Measurements from ENCODE around the gene PHEX.
A peak's percentile ranks its signal among the peaks of the same experiment; 100 is the strongest.

PHEX gene

DNA sequence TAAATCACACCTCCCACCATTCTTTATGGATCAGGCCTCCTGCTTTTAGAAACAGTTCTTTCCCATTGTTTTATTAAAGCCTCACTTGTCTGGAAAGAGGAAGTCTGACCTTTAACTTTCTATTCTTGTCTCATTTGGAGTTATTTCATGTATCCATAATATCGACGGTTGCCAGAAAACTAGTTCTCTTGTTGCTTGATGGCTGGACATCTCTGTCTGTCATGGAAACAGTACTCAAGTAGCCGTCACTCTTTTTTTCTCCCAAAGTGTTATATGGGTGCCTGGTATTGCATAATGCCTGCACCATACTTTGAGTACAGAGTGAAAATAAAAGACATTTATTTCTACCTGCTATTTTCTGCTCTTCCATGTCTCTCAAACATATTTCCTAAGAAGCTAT, 61.4 kb downstream of the PHEX start:
- H3K9me3 ChIP-seq (ENCODE audit: control insufficient read depth, low read length) = no peaks in the 10 kb centered on the region
- H3K36me3 ChIP-seq (ENCODE audit: control insufficient read depth, insufficient read depth, low read length) = no peaks in the 10 kb centered on the region
- no peaks in the 10 kb centered on the region for H3K27me3 ChIP-seq (ENCODE audit: control insufficient read depth, insufficient read depth, low read length, poor library complexity, severe bottlenecking)
- H3K4me1 ChIP-seq (ENCODE audit: control insufficient read depth, insufficient read depth, low read length) = peaks cover 5% of the 10 kb centered on the region
- 95 to 96% methylated on average over 2 to 3 of the region's 3 CpGs for WGBS, 2 experiments
- no peak overlapping the region for H3K27ac ChIP-seq (ENCODE audit: insufficient read depth, low read depth, low read length, poor library complexity, severe bottlenecking)
- H3K4me3 ChIP-seq (ENCODE audit: insufficient read depth, low read depth, low read length) = no peak overlapping the region

DNA sequence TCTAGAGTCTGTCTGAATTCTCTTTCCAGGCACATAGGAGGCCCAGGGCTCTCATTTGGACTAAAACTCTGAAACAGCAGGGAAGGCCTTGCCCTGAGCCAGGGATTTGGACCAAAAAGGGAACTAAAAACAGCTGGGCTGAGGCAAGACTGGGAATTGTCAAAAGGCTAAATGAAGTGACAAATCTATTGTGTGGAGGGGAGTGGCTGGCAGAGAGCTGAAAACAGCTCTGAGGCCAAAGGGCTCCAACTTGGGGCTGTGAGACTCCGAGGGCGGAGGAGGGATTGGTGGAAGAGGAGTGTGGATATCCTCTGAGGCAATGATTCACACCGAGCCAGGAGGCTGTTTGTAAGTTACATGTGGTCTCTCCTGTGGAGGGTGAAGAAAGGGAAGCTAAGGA, 63.2 kb downstream of the PHEX start:
- Histone ChIP-seq H3K4me3 (ENCODE audit: insufficient read depth, low read depth, low read length) (no peak overlapping the region), H3K9me3 (ENCODE audit: control insufficient read depth, low read length) (no peaks in the 10 kb centered on the region), H3K27ac (ENCODE audit: insufficient read depth, low read depth, low read length, poor library complexity, severe bottlenecking) (peak overlapping the region; percentile 26), H3K36me3 (ENCODE audit: control insufficient read depth, insufficient read depth, low read length) (no peaks in the 10 kb centered on the region), H3K27me3 (ENCODE audit: control insufficient read depth, insufficient read depth, low read length, poor library complexity, severe bottlenecking) (no peaks in the 10 kb centered on the region), H3K4me1 (ENCODE audit: control insufficient read depth, insufficient read depth, low read length) (peaks cover 5% of the 10 kb centered on the region)
- 27 to 33% methylated on average over 3 of the region's 3 CpGs for WGBS, 2 experiments

DNA sequence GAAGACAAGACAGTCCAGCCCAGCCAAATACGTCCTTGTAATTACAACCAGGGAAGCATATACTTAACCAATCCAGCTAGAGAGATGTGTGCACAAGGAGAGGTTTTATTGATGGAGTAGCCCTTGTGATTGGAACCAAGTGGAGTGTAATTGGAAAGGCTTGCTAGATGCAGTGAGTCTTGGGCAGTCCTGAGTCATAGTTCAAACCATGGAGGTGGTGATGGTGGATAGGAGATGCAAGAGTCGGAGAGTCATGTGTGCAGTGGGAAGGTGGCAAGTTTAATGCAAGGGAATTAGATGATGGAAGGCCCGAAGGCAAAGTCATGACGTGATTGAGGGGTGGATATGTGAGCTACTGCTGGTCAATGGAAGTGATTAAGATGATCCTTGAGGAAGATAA, 63.7 kb downstream of the PHEX start:
- Histone ChIP-seq H3K27me3 (ENCODE audit: control insufficient read depth, insufficient read depth, low read length, poor library complexity, severe bottlenecking) (no peaks in the 10 kb centered on the region), H3K4me1 (ENCODE audit: control insufficient read depth, insufficient read depth, low read length) (peaks cover 5% of the 10 kb centered on the region), H3K9me3 (ENCODE audit: control insufficient read depth, low read length) (no peaks in the 10 kb centered on the region), H3K4me3 (ENCODE audit: insufficient read depth, low read depth, low read length) (no peak overlapping the region), H3K27ac (ENCODE audit: insufficient read depth, low read depth, low read length, poor library complexity, severe bottlenecking) (no peak overlapping the region), H3K36me3 (ENCODE audit: control insufficient read depth, insufficient read depth, low read length) (no peaks in the 10 kb centered on the region)
- 95 to 96% methylated on average over 3 to 4 of the region's 4 CpGs for WGBS, 2 experiments

DNA sequence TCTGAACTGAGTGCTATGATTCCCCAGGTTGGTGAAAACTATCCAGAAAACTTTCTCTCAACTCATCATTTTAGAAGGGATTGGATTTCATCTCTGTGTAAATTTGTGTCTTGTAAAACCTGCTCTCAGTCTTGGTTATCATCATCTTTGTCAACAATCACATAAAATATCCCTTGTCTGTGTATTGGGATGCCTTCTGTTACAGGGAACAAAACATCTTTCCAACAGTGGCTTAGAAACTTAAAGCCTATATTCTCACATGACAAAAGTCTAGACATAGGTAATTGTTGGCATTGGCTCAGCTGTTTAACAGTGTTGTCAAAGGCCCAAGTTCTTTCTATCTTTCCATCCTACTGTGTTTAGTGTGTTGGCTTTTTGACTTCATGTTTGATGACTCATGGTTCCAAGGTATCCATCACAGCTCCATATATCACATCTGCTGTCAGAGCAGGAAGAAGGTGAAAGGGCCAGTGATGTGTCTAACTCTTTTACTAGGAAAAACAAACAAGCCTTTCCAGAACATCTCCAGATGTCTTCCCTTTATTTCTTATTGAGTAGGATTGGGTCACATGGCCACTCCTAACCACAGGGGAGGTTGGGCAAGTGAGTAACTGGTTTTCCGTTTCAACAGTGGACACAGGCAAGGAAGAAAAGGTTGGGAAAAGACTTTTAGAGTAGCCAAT, 65.0 kb downstream of the PHEX start:
- Histone ChIP-seq H3K4me1 (ENCODE audit: control insufficient read depth, insufficient read depth, low read length) (peaks cover 5% of the 10 kb centered on the region), H3K9me3 (ENCODE audit: control insufficient read depth, low read length) (no peaks in the 10 kb centered on the region), H3K4me3 (ENCODE audit: insufficient read depth, low read depth, low read length) (no peak overlapping the region), H3K27me3 (ENCODE audit: control insufficient read depth, insufficient read depth, low read length, poor library complexity, severe bottlenecking) (no peaks in the 10 kb centered on the region), H3K27ac (ENCODE audit: insufficient read depth, low read depth, low read length, poor library complexity, severe bottlenecking) (no peak overlapping the region), H3K36me3 (ENCODE audit: control insufficient read depth, insufficient read depth, low read length) (no peaks in the 10 kb centered on the region)
- WGBS, 2 experiments = 80 to 100% methylated on average over 1 of the region's 1 CpG

DNA sequence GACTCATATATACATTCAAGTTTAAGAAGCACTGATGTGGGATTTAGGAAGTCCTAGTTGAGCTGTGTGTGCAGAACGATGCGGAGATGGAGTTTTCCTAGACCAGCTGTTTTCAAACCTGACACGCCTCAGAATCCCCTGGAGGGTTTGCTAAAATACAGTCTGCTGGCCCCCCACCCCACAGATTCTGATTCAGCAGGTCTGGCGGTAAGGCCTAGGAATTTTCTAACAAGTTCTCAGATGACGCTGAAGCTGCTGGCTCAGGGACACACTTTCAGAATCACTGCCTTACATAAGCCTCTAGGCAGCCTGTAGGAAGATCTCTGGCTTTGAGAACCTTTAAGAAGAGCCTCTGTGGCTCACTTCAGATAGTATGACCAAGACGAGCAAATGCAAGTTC, 73.1 kb downstream of the PHEX start:
- Histone ChIP-seq H3K4me1 (ENCODE audit: control insufficient read depth, insufficient read depth, low read length) (no peaks in the 10 kb centered on the region), H3K27me3 (ENCODE audit: control insufficient read depth, insufficient read depth, low read length, poor library complexity, severe bottlenecking) (no peaks in the 10 kb centered on the region), H3K4me3 (ENCODE audit: insufficient read depth, low read depth, low read length) (no peak overlapping the region), H3K36me3 (ENCODE audit: control insufficient read depth, insufficient read depth, low read length) (no peaks in the 10 kb centered on the region), H3K27ac (ENCODE audit: insufficient read depth, low read depth, low read length, poor library complexity, severe bottlenecking) (no peak overlapping the region), H3K9me3 (ENCODE audit: control insufficient read depth, low read length) (no peaks in the 10 kb centered on the region)
- WGBS, 2 experiments = 83 to 87% methylated on average over 6 of the region's 6 CpGs

GRCh38 chrX:22105971-22106370, 73.8 kb downstream of the PHEX start:
- H3K36me3 ChIP-seq (ENCODE audit: control insufficient read depth, insufficient read depth, low read length) = no peaks in the 10 kb centered on the region
- WGBS, 2 experiments = 82 to 96% methylated on average over 2 of the region's 2 CpGs
- no peak overlapping the region for H3K27ac ChIP-seq (ENCODE audit: insufficient read depth, low read depth, low read length, poor library complexity, severe bottlenecking)
- H3K4me3 ChIP-seq (ENCODE audit: insufficient read depth, low read depth, low read length) = no peak overlapping the region
- H3K27me3 ChIP-seq (ENCODE audit: control insufficient read depth, insufficient read depth, low read length, poor library complexity, severe bottlenecking) = no peaks in the 10 kb centered on the region
- H3K4me1 ChIP-seq (ENCODE audit: control insufficient read depth, insufficient read depth, low read length) = no peaks in the 10 kb centered on the region
- H3K9me3 ChIP-seq (ENCODE audit: control insufficient read depth, low read length) = no peaks in the 10 kb centered on the region

DNA sequence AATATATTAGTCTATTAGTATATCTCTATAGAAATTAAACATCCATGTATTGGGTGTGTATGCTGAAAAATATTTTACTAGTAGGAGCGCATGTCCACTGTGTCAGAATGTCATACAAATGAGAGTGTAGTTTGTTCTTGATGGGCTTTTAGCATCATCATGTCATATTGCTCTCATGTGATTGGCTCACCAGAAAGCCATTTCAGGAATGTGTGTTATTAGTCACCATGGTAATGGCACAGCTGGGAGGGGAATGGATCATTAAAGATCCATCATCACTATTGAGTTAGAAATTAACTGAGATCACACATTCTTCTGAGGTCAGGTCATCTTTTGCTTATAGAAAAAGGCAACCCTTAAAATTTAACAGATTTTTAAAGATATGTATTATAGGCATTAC, 77.3 kb downstream of the PHEX start:
- Histone ChIP-seq H3K27ac (ENCODE audit: insufficient read depth, low read depth, low read length, poor library complexity, severe bottlenecking) (no peak overlapping the region), H3K4me3 (ENCODE audit: insufficient read depth, low read depth, low read length) (no peak overlapping the region), H3K27me3 (ENCODE audit: control insufficient read depth, insufficient read depth, low read length, poor library complexity, severe bottlenecking) (no peaks in the 10 kb centered on the region), H3K36me3 (ENCODE audit: control insufficient read depth, insufficient read depth, low read length) (no peaks in the 10 kb centered on the region), H3K4me1 (ENCODE audit: control insufficient read depth, insufficient read depth, low read length) (no peaks in the 10 kb centered on the region), H3K9me3 (ENCODE audit: control insufficient read depth, low read length) (no peaks in the 10 kb centered on the region)
- WGBS, 2 experiments = 92 to 100% methylated on average over 1 of the region's 1 CpG

- Histone ChIP-seq H3K4me1 (ENCODE audit: control insufficient read depth, insufficient read depth, low read length) (no peaks in the 10 kb centered on the region), H3K9me3 (ENCODE audit: control insufficient read depth, low read length) (no peaks in the 10 kb centered on the region), H3K27me3 (ENCODE audit: control insufficient read depth, insufficient read depth, low read length, poor library complexity, severe bottlenecking) (no peaks in the 10 kb centered on the region), H3K36me3 (ENCODE audit: control insufficient read depth, insufficient read depth, low read length) (no peaks in the 10 kb centered on the region), H3K27ac (ENCODE audit: insufficient read depth, low read depth, low read length, poor library complexity, severe bottlenecking) (no peak overlapping the region), H3K4me3 (ENCODE audit: insufficient read depth, low read depth, low read length) (no peak overlapping the region)
- 93% methylated on average over 4 to 6 of the region's 6 CpGs for WGBS, 2 experiments
Measured at GRCh38 chrX:22110729-22111494, 78.8 kb downstream of the PHEX start.

DNA sequence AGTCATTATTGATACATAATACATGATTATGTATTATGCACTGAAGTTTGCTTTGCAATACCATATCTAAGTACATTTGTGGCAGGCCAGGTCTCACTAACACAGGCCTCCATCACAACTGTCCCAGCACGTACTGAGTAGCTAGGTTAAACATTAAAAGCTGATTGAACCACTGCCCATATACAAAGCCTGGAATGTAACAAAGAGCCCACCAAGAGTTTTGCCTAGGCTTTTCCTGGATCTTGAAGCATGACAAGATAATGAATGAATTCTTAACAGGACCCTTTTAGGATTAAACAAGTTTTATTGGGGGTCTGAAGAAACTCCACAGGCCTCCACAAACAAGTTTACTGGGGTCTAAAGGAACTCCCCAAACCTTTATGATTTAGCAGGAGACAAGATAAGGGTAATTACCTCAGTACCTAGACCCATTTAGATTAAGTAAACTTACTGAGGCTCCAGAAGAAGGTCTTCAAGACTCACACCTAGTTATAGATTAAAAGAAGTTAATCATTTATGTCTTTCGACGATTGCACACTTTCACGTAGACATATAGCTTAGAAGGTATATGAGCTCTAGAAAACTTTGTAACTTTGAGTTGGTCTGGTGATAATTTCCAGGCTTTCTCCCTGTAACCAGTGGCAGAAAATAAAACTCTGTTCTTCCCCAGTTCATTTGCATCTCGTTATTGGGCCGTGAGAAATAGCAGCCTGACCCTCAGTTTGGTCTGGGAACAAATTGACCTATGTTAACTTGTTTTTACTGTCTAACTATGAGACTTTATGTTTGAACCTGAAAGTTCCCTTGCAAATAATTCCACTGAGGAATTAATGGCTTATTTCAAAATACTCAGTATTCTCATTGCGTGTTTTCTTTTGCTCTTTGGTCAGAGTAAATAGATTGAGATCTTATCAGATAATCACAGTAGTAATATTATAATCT, 84.8 kb downstream of the PHEX start:
- H3K4me3 ChIP-seq (ENCODE audit: insufficient read depth, low read depth, low read length) = no peak overlapping the region
- H3K9me3 ChIP-seq (ENCODE audit: control insufficient read depth, low read length) = no peaks in the 10 kb centered on the region
- no peak overlapping the region for H3K27ac ChIP-seq (ENCODE audit: insufficient read depth, low read depth, low read length, poor library complexity, severe bottlenecking)
- no peaks in the 10 kb centered on the region for H3K36me3 ChIP-seq (ENCODE audit: control insufficient read depth, insufficient read depth, low read length)
- no peaks in the 10 kb centered on the region for H3K4me1 ChIP-seq (ENCODE audit: control insufficient read depth, insufficient read depth, low read length)
- WGBS, 2 experiments = 89 to 94% methylated on average over 6 of the region's 7 CpGs
- no peaks in the 10 kb centered on the region for H3K27me3 ChIP-seq (ENCODE audit: control insufficient read depth, insufficient read depth, low read length, poor library complexity, severe bottlenecking)

GRCh38 chrX:22117633-22118032, 85.5 kb downstream of the PHEX start:
- H3K9me3 ChIP-seq (ENCODE audit: control insufficient read depth, low read length) = no peaks in the 10 kb centered on the region
- H3K4me1 ChIP-seq (ENCODE audit: control insufficient read depth, insufficient read depth, low read length) = no peaks in the 10 kb centered on the region
- H3K4me3 ChIP-seq (ENCODE audit: insufficient read depth, low read depth, low read length) = no peak overlapping the region
- 90% methylated on average over 2 of the region's 2 CpGs; no CpG with 5 or more reads in 1 of the 2 experiments for WGBS, 2 experiments
- H3K27me3 ChIP-seq (ENCODE audit: control insufficient read depth, insufficient read depth, low read length, poor library complexity, severe bottlenecking) = no peaks in the 10 kb centered on the region
- no peak overlapping the region for H3K27ac ChIP-seq (ENCODE audit: insufficient read depth, low read depth, low read length, poor library complexity, severe bottlenecking)
- no peaks in the 10 kb centered on the region for H3K36me3 ChIP-seq (ENCODE audit: control insufficient read depth, insufficient read depth, low read length)
